ENCODE measurements around the gene FAM193B.

- TF ChIP-seq SIN3A (IDR thresholded peaks at IDR 0.05; ENCODE audit: borderline replicate concordance, low read depth, low read length) (no peak), CTCF (IDR thresholded peaks at IDR 0.05) (no peak), NRF1 (IDR thresholded peaks at IDR 0.05; ENCODE audit: low read depth, low read length) (no peak)
Observed at GRCh38 chr5:177483994-177484901, 70.1 kb downstream of the FAM193B start.
